TTC549 (cell line): ENCODE data around the gene FUZ.

Source experiments
- FAIRE-seq: peaks from 2 replicates; lab custom pipeline; 2012; peaks lifted over from hg19 to GRCh38; lab: Jason Lieb, UNC

Gene FUZ

GRCh38 chr19:49806620-49806959 is 6.5 kb downstream of the FUZ start:
- no peak for FAIRE-seq

- no peak for FAIRE-seq
These were observed 7.1 kb downstream of the FUZ start for GRCh38 chr19:49805822-49806619.

- FAIRE-seq, result no peak
These were observed 9.6 kb downstream of the FUZ start for GRCh38 chr19:49803529-49803856.

- FAIRE-seq, result no peak
These were observed 10.1 kb downstream of the FUZ start for GRCh38 chr19:49802836-49803528.

GRCh38 chr19:49801966-49802661 is 11.0 kb downstream of the FUZ start:
- FAIRE-seq, result no peak

- no peak for FAIRE-seq
These were observed 11.6 kb downstream of the FUZ start for GRCh38 chr19:49801401-49801888.

GRCh38 chr19:49800771-49801170 is 12.3 kb downstream of the FUZ start:
- no peak for FAIRE-seq

- FAIRE-seq, result no peak
These were observed 13.2 kb downstream of the FUZ start for GRCh38 chr19:49799798-49800376.

GRCh38 chr19:49799271-49799797 is 13.8 kb downstream of the FUZ start:
- FAIRE-seq, result no peak

GRCh38 chr19:49798574-49798973 is 14.5 kb downstream of the FUZ start:
- FAIRE-seq, result no peak

- FAIRE-seq, result no peak
These were observed 17.5 kb downstream of the FUZ start for GRCh38 chr19:49795615-49796014.

GRCh38 chr19:49793561-49793840 is 19.6 kb downstream of the FUZ start:
- no peak for FAIRE-seq

- no peak for FAIRE-seq
These were observed 20.1 kb downstream of the FUZ start for GRCh38 chr19:49792829-49793560.

GRCh38 chr19:49791776-49792445 is 21.2 kb downstream of the FUZ start:
- FAIRE-seq, result no peak

GRCh38 chr19:49790866-49791265 is 22.2 kb downstream of the FUZ start:
- no peak for FAIRE-seq

GRCh38 chr19:49788857-49789256 is 24.2 kb downstream of the FUZ start:
- no peak for FAIRE-seq

GRCh38 chr19:49787746-49788145 is 25.3 kb downstream of the FUZ start:
- no peak for FAIRE-seq

GRCh38 chr19:49786376-49786820 is 26.7 kb downstream of the FUZ start:
- no peak for FAIRE-seq

GRCh38 chr19:49782515-49782914 is 30.6 kb downstream of the FUZ start:
- FAIRE-seq, result no peak

- FAIRE-seq, result no peak
These were observed 31.7 kb downstream of the FUZ start for GRCh38 chr19:49781394-49781793.

GRCh38 chr19:49780861-49781260 is 32.2 kb downstream of the FUZ start:
- no peak for FAIRE-seq
